KOPT-K1 (cell line): ENCODE measurements around the gene CRAMP1.
"Not testable (repeated sequence)": the region's sequence is repeated elsewhere in the genome, so short reads cannot be mapped to it uniquely, and the experiment has no call there.

ENCODE experiments used
- H3K27ac ChIP-seq: fragments of 200-600 bp; sonication (generic); 2 replicates; pipeline ENCODE4 v1.5.1; 2016; ENCODE audit warnings: antibody characterized with exemption, mild to moderate bottlenecking, low read depth, low read length; ENCODE audit not compliant: poor library complexity, severe bottlenecking
- H3K36me3 ChIP-seq: fragments of 200-600 bp; sonication (generic); 2 replicates; pipeline ENCODE4 v1.5.1; 2017; ENCODE audit warnings: antibody characterized with exemption, mild to moderate bottlenecking, low read length, moderate library complexity; ENCODE audit not compliant: insufficient read depth
- H3K9me3 ChIP-seq: fragments of 200-600 bp; sonication (generic); 2 replicates; pipeline ENCODE4 v1.5.1; 2017; ENCODE audit warnings: antibody characterized with exemption, low read length, mild to moderate bottlenecking; ENCODE audit not compliant: insufficient read depth, poor library complexity, severe bottlenecking

CRAMP1 gene

DNA sequence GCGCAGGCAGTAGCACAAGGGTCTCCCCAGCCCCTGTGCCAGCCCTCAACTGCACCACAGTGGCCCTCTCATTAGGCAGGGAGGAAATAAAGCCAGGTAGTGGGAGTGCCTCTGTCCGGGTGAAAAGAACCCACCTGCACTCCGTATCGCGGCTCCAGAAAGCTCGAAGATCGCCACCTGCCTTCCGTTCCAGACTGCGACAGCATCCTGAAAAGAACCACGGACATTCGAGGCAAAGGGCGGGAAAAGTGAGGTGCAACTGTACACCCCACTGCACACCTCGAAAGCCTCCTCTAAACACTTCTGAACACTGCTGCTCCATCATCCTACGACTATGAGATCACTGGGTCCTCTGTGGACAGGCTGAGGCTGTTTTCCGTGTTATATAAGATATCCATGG is 29.0 kb upstream of the CRAMP1 start:
- no peak overlapping the region for H3K27ac ChIP-seq
- H3K36me3 ChIP-seq, result peaks cover 12% of the 10 kb centered on the region; the same call in 1 of the 2 replicates
- H3K9me3 ChIP-seq, result no peaks in the 10 kb centered on the region

GRCh38 chr16:1584926-1585484 is 27.2 kb upstream of the CRAMP1 start:
- H3K27ac ChIP-seq, result no peak overlapping the region
- H3K9me3 ChIP-seq, result no peaks in the 10 kb centered on the region
- H3K36me3 ChIP-seq, result peaks cover 12% of the 10 kb centered on the region; the same call in 1 of the 2 replicates

DNA sequence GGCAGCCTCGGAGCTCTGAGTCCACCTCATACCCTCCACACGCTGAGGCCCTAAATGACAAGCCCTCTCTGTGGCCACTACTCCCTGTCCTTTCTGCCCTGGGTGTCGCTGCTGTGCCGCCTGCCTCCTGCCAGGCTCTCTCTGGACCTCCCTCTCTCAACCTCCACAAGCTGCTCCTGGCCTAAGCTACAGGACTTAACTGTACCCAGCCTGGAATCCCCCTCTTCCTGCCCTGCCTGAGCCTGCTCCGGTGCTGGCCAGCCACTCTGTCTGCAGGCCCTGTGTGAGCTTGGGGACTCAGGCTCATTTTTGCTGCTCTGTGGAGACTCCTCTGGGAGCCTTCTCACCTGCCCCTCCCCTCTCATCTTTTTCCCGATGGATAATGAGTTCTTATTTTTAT is 21.8 kb upstream of the CRAMP1 start:
- H3K9me3 ChIP-seq, result no peaks in the 10 kb centered on the region
- no peak overlapping the region for H3K27ac ChIP-seq
- H3K36me3 ChIP-seq, result no peaks in the 10 kb centered on the region

- no peaks in the 10 kb centered on the region for H3K36me3 ChIP-seq
- no peak overlapping the region for H3K27ac ChIP-seq
- H3K9me3 ChIP-seq, result no peaks in the 10 kb centered on the region
Observed at GRCh38 chr16:1590930-1591705, 21.0 kb upstream of the CRAMP1 start.

- no peaks in the 10 kb centered on the region for H3K36me3 ChIP-seq
- H3K27ac ChIP-seq, result no peak overlapping the region
- no peaks in the 10 kb centered on the region for H3K9me3 ChIP-seq
Observed at GRCh38 chr16:1592446-1592845, 19.7 kb upstream of the CRAMP1 start.

GRCh38 chr16:1595511-1595910 is 16.6 kb upstream of the CRAMP1 start:
- not testable (repeated sequence) for H3K36me3 ChIP-seq, H3K9me3 ChIP-seq, H3K27ac ChIP-seq

GRCh38 chr16:1596516-1596915 is 15.6 kb upstream of the CRAMP1 start:
- Histone ChIP-seq H3K9me3 (no peaks in the 10 kb centered on the region), H3K36me3 (no peaks in the 10 kb centered on the region), H3K27ac (no peak overlapping the region)

GRCh38 chr16:1597154-1597553 is 15.0 kb upstream of the CRAMP1 start:
- no peaks in the 10 kb centered on the region for H3K36me3 ChIP-seq
- H3K9me3 ChIP-seq, result no peaks in the 10 kb centered on the region
- H3K27ac ChIP-seq, result no peak overlapping the region

- Histone ChIP-seq H3K27ac (no peak overlapping the region), H3K9me3 (no peaks in the 10 kb centered on the region), H3K36me3 (no peaks in the 10 kb centered on the region)
Observed at GRCh38 chr16:1601031-1601430, 11.1 kb upstream of the CRAMP1 start.

GRCh38 chr16:1601489-1601888 is 10.7 kb upstream of the CRAMP1 start:
- Histone ChIP-seq H3K9me3 (no peaks in the 10 kb centered on the region), H3K36me3 (peaks cover under 1% of the 10 kb centered on the region; the same call in 1 of the 2 replicates), H3K27ac (no peak overlapping the region)

DNA sequence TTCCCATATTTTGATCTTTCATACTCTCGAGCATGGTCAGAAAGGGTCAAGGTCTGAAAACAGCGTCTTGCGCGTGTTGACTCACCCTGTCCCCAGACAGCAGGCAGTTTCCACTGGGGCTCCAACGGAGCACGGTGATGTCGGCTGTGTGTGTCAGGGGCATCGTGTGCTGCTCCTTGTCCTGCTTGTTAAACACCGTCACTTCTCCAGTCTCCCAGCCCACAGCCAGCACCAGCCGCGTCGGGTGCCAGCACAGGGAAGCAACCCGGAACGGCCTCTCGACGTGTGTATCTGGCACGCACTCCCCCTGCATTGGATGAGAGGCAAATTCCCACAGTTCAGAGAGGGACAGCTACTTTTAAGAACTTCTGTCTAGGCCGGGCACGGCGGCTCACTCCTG is 9.9 kb upstream of the CRAMP1 start:
- no peaks in the 10 kb centered on the region for H3K9me3 ChIP-seq
- H3K27ac ChIP-seq, result no peak overlapping the region
- peaks cover 5% of the 10 kb centered on the region; the same call in 1 of the 2 replicates for H3K36me3 ChIP-seq

DNA sequence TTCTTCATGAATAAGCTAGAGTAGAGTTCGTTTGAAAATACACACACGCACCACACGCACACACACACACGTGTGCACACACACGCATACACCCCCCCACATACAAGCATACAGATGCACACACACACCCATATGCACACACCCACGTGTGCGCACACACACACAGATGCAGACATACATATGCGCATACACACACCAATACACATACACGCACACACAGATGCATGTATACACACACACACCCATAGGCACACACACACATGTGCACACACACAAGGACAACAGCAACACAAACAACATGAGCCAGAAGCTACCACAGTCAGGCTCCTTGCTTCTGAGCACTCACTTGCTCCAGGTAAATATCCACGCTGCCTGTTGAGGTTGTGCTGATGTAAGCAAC is 5.4 kb upstream of the CRAMP1 start:
- no peak overlapping the region for H3K27ac ChIP-seq
- H3K9me3 ChIP-seq, result no peaks in the 10 kb centered on the region
- peaks cover 5% of the 10 kb centered on the region; the same call in 1 of the 2 replicates for H3K36me3 ChIP-seq

- no peaks in the 10 kb centered on the region for H3K9me3 ChIP-seq
- peaks cover 5% of the 10 kb centered on the region; the same call in 1 of the 2 replicates for H3K36me3 ChIP-seq
- H3K27ac ChIP-seq, result no peak overlapping the region
Observed at GRCh38 chr16:1607971-1608370, 4.2 kb upstream of the CRAMP1 start.

DNA sequence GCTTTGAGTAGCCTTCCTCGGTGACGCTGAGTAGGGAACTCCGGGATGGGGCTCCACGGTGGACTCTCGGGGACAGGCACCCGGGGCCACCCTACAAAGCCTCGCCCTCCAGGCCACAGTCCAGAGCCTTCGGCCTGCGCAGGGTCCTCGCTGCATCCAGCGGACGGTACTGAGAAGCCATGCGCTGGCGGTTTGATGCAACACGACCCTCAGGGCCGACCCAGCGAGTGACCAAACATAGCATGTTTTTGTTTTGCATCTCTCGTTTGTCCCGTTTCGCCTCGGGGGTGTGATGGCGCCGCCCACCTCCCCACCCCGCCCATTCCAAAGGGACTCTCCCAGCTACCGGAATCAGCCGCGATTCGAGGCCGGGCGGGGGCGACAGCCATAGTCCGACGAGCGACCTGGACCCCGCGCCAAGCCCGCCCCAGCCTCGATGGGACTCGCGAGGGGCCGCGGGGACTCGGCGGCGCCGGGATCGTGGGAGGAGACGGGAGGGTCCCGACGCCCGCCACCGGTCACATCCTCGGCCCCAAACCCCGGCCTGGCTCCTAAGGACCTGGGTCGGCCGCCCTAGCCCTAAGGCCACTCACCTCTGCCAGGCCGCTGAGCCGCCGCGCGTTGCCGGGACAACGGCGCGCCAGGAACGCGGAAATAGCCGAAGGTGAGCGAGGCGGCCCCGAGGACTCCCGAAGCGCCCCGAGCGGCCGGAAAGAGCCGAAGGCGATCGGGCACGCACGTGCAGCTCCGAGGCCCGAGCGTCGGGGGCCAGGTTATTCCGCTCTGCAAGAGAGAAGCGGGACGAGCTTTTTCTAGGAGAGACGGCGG is 1.9 kb upstream of the CRAMP1 start:
- Histone ChIP-seq H3K27ac (peak overlapping the region; percentile 56), H3K9me3 (no peaks in the 10 kb centered on the region), H3K36me3 (peaks cover 5% of the 10 kb centered on the region; the same call in 1 of the 2 replicates)

- Histone ChIP-seq H3K36me3 (peaks cover 12% of the 10 kb centered on the region), H3K27ac (peak overlapping the region; percentile 61), H3K9me3 (no peaks in the 10 kb centered on the region)
Observed at GRCh38 chr16:1610899-1611632, 1.1 kb upstream of the CRAMP1 start.
